ENCODE measurements around the gene PIK3CG. TPM values are rescaled to one million over a fixed set of nuclear protein-coding genes. Genes with fewer than 3 reads are reported as not detected.

Gene PIK3CG
- 2.0 TPM for total RNA-seq

DNA sequence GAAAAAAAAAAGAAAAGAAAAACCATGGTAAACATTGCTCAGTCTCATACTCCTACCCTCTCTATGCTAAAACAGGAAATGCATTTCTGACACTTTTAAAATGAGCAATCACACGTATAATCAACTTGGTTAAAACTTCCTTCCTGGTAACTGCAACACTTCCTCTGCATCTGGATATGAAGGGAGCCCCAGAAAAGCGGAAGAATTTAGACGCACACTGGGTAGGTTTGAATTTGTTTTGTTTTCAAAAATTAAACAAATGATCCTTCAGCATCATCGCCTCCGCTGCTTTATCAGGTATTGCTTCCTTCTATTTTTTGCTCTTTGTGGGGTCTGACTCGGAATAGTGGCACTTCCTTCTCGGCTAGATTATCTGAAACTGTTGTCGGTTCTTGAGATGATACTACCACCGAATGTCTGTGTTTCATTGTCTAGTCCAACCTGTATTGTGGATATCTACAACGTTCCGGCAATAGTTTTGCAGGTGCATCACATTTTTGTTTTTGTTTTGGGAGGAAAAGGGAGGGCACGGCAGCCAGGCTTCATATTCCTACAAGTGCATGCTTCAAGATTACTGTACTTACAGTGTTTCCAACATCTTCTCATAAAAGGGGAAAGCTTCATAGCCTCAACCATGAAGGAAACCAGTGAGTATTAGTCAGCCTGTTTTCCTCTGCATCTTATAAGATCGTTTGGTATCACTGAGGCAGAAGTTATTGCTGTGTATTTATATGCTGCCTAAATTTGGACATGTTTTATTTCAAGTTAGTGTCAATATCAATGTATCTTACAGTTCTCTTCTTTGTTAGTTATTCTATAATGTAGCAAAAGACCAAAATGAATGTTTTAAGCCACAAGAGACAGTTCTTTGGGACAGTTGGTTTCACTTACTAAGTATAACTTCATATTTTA, at the start of gene PIK3CG:
Gene PIK3CG, plus strand, starts transcription at position 153 of the 912 bp plus-strand sequence. CDS start 2,280 bp downstream, outside the sequence.
- Histone ChIP-seq H3K9me3 (no peaks in the 10 kb centered on the region), H3K27ac (no peak within 1 kb of the TSS), H3K36me3 (no peaks in the 10 kb centered on the region), H3K4me3 (peak within 1 kb of the TSS in 1 of 2 donors; percentile 35), H3K4me1 (no peaks in the 10 kb centered on the region), H3K27me3 (no peaks in the 10 kb centered on the region)
- intact Hi-C loops (cut with DNase I), result no loop called here
- DNase-seq (ENCODE audit: low spot score in 2 of 2), result no peak
- no peak for TF ChIP-seq CTCF (IDR thresholded peaks at IDR 0.05)

- no peaks in the 10 kb centered on the region for H3K9me3 ChIP-seq
- no peaks in the 10 kb centered on the region for H3K36me3 ChIP-seq
- intact Hi-C loops (cut with DNase I), result no loop called here
- H3K4me3 ChIP-seq, result no peak overlapping the region
- H3K27me3 ChIP-seq, result no peaks in the 10 kb centered on the region
- no peaks in the 10 kb centered on the region for H3K4me1 ChIP-seq
- TF ChIP-seq CTCF (IDR thresholded peaks at IDR 0.05), result no peak
- DNase-seq (ENCODE audit: low spot score in 2 of 2), result no peak
- no peak overlapping the region for H3K27ac ChIP-seq
These were observed 48.0 kb upstream of the PIK3CG start for GRCh38 chr7:106817098-106817497.

- Histone ChIP-seq H3K9me3 (no peaks in the 10 kb centered on the region), H3K4me1 (no peaks in the 10 kb centered on the region), H3K4me3 (no peak overlapping the region), H3K36me3 (no peaks in the 10 kb centered on the region), H3K27ac (no peak overlapping the region), H3K27me3 (no peaks in the 10 kb centered on the region)
- no peak for DNase-seq (ENCODE audit: low spot score in 2 of 2)
- TF ChIP-seq CTCF (IDR thresholded peaks at IDR 0.05), result no peak
- intact Hi-C loops (cut with DNase I), result no loop called here
These were observed 46.3 kb upstream of the PIK3CG start for GRCh38 chr7:106818736-106819135.

DNA sequence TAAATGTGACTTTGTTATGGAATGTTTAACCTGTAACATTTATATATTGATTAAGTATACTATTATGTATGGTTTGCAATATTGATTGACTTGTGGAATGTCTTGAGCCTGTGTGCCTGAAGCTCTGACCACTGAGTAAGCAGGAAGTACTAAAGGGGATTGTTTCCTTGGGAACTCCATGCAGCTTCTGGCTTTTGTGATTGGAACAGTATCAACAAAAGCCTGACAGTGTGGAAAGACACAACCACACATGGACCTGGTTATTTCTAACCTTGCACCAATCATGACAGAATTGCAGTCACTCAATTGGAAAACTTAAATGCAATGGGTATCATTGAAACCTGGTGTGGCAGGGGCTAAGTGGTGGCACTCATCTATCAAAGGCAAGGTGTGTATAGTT, 45.5 kb upstream of the PIK3CG start:
- no peak for TF ChIP-seq CTCF (IDR thresholded peaks at IDR 0.05)
- intact Hi-C loops (cut with DNase I), result no loop called here
- no peaks in the 10 kb centered on the region for H3K36me3 ChIP-seq
- H3K27me3 ChIP-seq, result no peaks in the 10 kb centered on the region
- no peaks in the 10 kb centered on the region for H3K4me1 ChIP-seq
- no peak overlapping the region for H3K27ac ChIP-seq
- no peaks in the 10 kb centered on the region for H3K9me3 ChIP-seq
- no peak overlapping the region for H3K4me3 ChIP-seq
- no peak for DNase-seq (ENCODE audit: low spot score in 2 of 2)

DNA sequence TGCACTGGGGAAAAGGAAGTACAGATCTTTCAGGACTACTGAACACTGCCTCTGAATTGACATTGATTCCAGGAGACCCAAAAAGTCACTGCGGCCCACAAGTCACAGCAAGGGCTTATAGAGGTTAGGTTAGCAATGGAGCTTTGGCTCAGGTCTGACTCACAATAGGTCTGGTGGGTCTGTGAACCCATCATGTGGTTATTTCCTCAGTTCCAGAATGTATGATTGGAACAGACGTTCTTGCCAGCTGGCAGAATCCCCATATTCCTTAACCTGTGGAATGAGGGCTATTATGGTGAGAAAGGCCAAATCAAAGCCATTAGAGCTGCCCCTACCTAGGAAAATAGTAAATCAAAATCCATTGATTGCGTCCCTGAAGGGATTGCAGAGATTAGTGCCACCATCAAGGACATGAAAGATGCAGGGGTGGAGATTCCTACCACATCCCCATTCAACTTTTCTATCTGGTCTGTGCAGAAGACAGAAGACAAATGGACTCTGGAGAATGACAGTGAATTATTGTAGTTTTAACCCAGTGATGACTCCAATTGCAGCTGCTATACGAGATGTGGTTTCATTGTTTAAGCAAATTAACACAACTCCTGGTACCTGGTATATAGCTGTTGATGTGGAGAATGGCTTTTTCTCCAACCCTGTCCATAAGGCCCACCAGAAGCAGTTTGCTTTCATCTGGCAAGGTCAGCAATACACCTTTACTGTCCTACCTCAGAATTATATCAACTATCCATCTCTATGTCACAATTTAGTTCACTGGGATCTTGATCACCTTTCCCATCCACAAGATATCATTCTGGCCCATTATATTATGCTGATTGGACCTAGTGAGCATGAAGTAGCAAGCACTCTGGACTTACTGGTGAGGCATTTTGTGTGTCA, 44.5 kb upstream of the PIK3CG start:
- DNase-seq (ENCODE audit: low spot score in 2 of 2), result no peak
- H3K27ac ChIP-seq, result no peak overlapping the region
- no peak overlapping the region for H3K4me3 ChIP-seq
- intact Hi-C loops (cut with DNase I), result no loop called here
- no peaks in the 10 kb centered on the region for H3K27me3 ChIP-seq
- no peaks in the 10 kb centered on the region for H3K9me3 ChIP-seq
- no peak for TF ChIP-seq CTCF (IDR thresholded peaks at IDR 0.05)
- no peaks in the 10 kb centered on the region for H3K36me3 ChIP-seq
- no peaks in the 10 kb centered on the region for H3K4me1 ChIP-seq

Data from ascending aorta (tissue), 2 donors.